SK-N-SH treated with all-trans-retinoic acid at 6 μM for 48 hours (cell line): ENCODE data around the gene DNAJB4.

Experiments used
- ARNTL ChIP-seq: fragments of 450-650 bp; formaldehyde crosslinking; IDR thresholded peaks from 2 replicates; pipeline ENCODE4 v1.5.0; 2020; ENCODE audit warnings: low read depth, mild to moderate bottlenecking, moderate library complexity, borderline replicate concordance
- PPARA ChIP-seq: fragments of 250-450 bp; sonication (Bioruptor Pico); IDR thresholded peaks from 2 replicates; pipeline ENCODE4 v1.5.0; 2020; ENCODE audit warnings: mild to moderate bottlenecking, borderline replicate concordance
- RARB ChIP-seq: fragments of 250-450 bp; sonication (Bioruptor Pico); IDR thresholded peaks from 2 replicates; pipeline ENCODE4 v1.8.0; 2021; ENCODE audit warnings: mild to moderate bottlenecking, moderate library complexity
- SNAI2 ChIP-seq: fragments of 250-450 bp; sonication (Bioruptor Pico); IDR thresholded peaks from 2 replicates; pipeline ENCODE4 v1.5.0; 2020; ENCODE audit warnings: mild to moderate bottlenecking, moderate library complexity
- TOX ChIP-seq: fragments of 250-450 bp; sonication (Bioruptor Pico); IDR thresholded peaks from 2 replicates; pipeline ENCODE4 v1.8.0; 2021; ENCODE audit warnings: mild to moderate bottlenecking, moderate library complexity, borderline replicate concordance
- ZFP3 ChIP-seq: fragments of 250-450 bp; sonication (Bioruptor Pico); IDR thresholded peaks from 2 replicates; pipeline ENCODE4 v1.5.0; 2020; ENCODE audit warnings: mild to moderate bottlenecking, moderate library complexity
- ZFP30 ChIP-seq: fragments of 450-650 bp; formaldehyde crosslinking; IDR thresholded peaks from 2 replicates; pipeline ENCODE4 v1.5.0; 2022; ENCODE audit warnings: mild to moderate bottlenecking, moderate library complexity
- TF ChIP-seq, protein P1 (sequence below): fragments of 250-450 bp; sonication (Bioruptor Pico); IDR thresholded peaks from 2 replicates; pipeline ENCODE4 v1.8.0; 2020; ENCODE audit warnings: mild to moderate bottlenecking, moderate library complexity, borderline replicate concordance
- TF ChIP-seq, protein P2 (sequence below): fragments of 250-450 bp; sonication (Bioruptor Pico); IDR thresholded peaks from 2 replicates; pipeline ENCODE4 v1.5.0; 2020; ENCODE audit warnings: mild to moderate bottlenecking, moderate library complexity
- TF ChIP-seq, protein P3 (sequence below): fragments of 250-450 bp; sonication (Bioruptor Pico); IDR thresholded peaks from 2 replicates; pipeline ENCODE4 v1.5.1; 2020; ENCODE audit warnings: low read depth, mild to moderate bottlenecking, moderate library complexity

DNA sequence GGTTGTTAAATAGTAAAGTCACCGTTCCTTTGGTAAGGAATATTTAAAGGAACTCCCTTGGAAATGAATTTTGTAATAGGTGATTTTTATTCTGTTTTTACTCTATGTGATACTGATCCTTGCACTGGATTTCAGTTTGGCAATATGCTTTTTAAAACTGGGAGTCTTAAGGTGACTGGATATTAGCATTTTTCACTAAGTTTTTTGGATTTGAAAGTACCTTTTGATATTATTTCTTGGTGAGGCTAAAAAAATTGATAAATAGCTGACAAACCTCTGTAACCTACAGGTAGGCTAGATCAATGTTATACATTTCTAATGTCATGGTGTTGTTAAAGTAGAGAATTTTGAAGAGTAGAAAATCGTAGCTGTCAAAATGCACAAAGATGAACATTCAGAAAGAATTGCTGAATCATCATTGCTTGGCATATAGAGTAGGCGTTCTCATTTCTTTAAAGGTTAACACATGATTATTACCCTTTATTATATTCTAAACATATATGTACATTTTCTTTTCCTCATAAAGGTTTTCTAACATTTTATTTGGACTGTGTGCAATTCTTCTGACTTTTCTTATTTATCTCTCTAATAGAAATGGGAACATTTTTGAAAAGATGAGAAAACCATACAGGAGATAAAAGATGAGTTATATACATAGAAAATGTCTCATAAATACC is 1.5 kb upstream of the DNAJB4 start:
- TF ChIP-seq SNAI2 (CRISPR knock-in tag) (no peak), TOX (CRISPR knock-in tag) (no peak), ZFP30 (CRISPR knock-in tag) (no peak), RARB (CRISPR knock-in tag) (no peak), ARNTL (CRISPR knock-in tag) (no peak), PPARA (CRISPR knock-in tag) (no peak), ZFP3 (no peak)
- TF ChIP-seq, protein P1, sequence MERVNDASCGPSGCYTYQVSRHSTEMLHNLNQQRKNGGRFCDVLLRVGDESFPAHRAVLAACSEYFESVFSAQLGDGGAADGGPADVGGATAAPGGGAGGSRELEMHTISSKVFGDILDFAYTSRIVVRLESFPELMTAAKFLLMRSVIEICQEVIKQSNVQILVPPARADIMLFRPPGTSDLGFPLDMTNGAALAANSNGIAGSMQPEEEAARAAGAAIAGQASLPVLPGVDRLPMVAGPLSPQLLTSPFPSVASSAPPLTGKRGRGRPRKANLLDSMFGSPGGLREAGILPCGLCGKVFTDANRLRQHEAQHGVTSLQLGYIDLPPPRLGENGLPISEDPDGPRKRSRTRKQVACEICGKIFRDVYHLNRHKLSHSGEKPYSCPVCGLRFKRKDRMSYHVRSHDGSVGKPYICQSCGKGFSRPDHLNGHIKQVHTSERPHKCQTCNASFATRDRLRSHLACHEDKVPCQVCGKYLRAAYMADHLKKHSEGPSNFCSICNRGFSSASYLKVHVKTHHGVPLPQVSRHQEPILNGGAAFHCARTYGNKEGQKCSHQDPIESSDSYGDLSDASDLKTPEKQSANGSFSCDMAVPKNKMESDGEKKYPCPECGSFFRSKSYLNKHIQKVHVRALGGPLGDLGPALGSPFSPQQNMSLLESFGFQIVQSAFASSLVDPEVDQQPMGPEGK (CRISPR knock-in tag) = no peak
- TF ChIP-seq, protein P2, sequence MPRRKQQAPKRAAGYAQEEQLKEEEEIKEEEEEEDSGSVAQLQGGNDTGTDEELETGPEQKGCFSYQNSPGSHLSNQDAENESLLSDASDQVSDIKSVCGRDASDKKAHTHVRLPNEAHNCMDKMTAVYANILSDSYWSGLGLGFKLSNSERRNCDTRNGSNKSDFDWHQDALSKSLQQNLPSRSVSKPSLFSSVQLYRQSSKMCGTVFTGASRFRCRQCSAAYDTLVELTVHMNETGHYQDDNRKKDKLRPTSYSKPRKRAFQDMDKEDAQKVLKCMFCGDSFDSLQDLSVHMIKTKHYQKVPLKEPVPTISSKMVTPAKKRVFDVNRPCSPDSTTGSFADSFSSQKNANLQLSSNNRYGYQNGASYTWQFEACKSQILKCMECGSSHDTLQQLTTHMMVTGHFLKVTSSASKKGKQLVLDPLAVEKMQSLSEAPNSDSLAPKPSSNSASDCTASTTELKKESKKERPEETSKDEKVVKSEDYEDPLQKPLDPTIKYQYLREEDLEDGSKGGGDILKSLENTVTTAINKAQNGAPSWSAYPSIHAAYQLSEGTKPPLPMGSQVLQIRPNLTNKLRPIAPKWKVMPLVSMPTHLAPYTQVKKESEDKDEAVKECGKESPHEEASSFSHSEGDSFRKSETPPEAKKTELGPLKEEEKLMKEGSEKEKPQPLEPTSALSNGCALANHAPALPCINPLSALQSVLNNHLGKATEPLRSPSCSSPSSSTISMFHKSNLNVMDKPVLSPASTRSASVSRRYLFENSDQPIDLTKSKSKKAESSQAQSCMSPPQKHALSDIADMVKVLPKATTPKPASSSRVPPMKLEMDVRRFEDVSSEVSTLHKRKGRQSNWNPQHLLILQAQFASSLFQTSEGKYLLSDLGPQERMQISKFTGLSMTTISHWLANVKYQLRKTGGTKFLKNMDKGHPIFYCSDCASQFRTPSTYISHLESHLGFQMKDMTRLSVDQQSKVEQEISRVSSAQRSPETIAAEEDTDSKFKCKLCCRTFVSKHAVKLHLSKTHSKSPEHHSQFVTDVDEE (CRISPR knock-in tag) = no peak
- TF ChIP-seq, protein P3, sequence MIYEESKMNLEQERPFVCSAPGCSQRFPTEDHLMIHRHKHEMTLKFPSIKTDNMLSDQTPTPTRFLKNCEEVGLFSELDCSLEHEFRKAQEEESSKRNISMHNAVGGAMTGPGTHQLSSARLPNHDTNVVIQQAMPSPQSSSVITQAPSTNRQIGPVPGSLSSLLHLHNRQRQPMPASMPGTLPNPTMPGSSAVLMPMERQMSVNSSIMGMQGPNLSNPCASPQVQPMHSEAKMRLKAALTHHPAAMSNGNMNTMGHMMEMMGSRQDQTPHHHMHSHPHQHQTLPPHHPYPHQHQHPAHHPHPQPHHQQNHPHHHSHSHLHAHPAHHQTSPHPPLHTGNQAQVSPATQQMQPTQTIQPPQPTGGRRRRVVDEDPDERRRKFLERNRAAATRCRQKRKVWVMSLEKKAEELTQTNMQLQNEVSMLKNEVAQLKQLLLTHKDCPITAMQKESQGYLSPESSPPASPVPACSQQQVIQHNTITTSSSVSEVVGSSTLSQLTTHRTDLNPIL (CRISPR knock-in tag) = no peak
